ENCODE measurements around the gene KLF1.

KLF1 gene

GRCh38 chr19:12838886-12839756 lies 47.9 kb downstream of the KLF1 start:
- DNase-seq (ENCODE audit: extremely low read depth in 1 of 2, low read depth in 1 of 2): no peak

- DNase-seq (ENCODE audit: extremely low read depth in 1 of 2, low read depth in 1 of 2): no peak
These were observed 48.7 kb downstream of the KLF1 start, which contains the start of gene MAST1 for GRCh38 chr19:12838182-12838885. Gene MAST1, plus strand, starts transcription at chr19:12838515. Its CDS starts 58 bp downstream, at chr19:12838573.

- no peak for DNase-seq (ENCODE audit: extremely low read depth in 1 of 2, low read depth in 1 of 2)
These were observed 49.8 kb downstream of the KLF1 start for GRCh38 chr19:12837225-12837624.

- no peak for DNase-seq (ENCODE audit: extremely low read depth in 1 of 2, low read depth in 1 of 2)
These were observed 50.5 kb downstream of the KLF1 start for GRCh38 chr19:12836529-12836863.

GRCh38 chr19:12834976-12835757 lies 51.8 kb downstream of the KLF1 start:
- DNase-seq (ENCODE audit: extremely low read depth in 1 of 2, low read depth in 1 of 2): no peak

- DNase-seq (ENCODE audit: extremely low read depth in 1 of 2, low read depth in 1 of 2): no peak
These were observed 52.4 kb downstream of the KLF1 start, which contains the start of gene RTBDN for GRCh38 chr19:12834566-12834943. Gene RTBDN, minus strand, starts transcription at chr19:12834579. Its CDS starts 4,600 bp downstream, at chr19:12829979.

All from activated CD8-positive, alpha-beta memory T cell treated with anti-CD3 and anti-CD28 coated beads for 1 hour (primary cell).